ENCODE data around the gene FAM131A.

GRCh38 chr3:184305577-184305976 lies 31.8 kb upstream of the FAM131A start:
- TF ChIP-seq, protein P1, sequence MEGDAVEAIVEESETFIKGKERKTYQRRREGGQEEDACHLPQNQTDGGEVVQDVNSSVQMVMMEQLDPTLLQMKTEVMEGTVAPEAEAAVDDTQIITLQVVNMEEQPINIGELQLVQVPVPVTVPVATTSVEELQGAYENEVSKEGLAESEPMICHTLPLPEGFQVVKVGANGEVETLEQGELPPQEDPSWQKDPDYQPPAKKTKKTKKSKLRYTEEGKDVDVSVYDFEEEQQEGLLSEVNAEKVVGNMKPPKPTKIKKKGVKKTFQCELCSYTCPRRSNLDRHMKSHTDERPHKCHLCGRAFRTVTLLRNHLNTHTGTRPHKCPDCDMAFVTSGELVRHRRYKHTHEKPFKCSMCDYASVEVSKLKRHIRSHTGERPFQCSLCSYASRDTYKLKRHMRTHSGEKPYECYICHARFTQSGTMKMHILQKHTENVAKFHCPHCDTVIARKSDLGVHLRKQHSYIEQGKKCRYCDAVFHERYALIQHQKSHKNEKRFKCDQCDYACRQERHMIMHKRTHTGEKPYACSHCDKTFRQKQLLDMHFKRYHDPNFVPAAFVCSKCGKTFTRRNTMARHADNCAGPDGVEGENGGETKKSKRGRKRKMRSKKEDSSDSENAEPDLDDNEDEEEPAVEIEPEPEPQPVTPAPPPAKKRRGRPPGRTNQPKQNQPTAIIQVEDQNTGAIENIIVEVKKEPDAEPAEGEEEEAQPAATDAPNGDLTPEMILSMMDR (conservative IDR thresholded peaks at IDR 0.05 in 1 of 2, IDR thresholded peaks at IDR 0.05 in 1 of 2; ENCODE audit: extremely low read depth in 1 of 2, insufficient read depth in 1 of 2, low read depth in 1 of 2, low read length in 2 of 2): peak; percentile 37 to 47
- no peak for TF ChIP-seq EZH2 (IDR thresholded peaks at IDR 0.05; ENCODE audit: borderline replicate concordance, low read length)

Measured in mammary epithelial cell (primary cell).